ENCODE data around the gene CHD3.

Gene CHD3

GRCh38 chr17:7844292-7845154 is 44.1 kb upstream of the CHD3 start (continued):
- TF ChIP-seq ELK4 (IDR thresholded peaks at IDR 0.05; ENCODE audit: borderline replicate concordance, low read depth, low read length) (no peak), ZBTB7A (tag by site-specific recombination; IDR thresholded peaks at IDR 0.05; ENCODE audit: low read depth) (peak; percentile 89), ZNF518A (tag by site-specific recombination; conservative IDR thresholded peaks at IDR 0.05; ENCODE audit: low read depth) (no peak), ZNF677 (tag by site-specific recombination; IDR thresholded peaks at IDR 0.05) (no peak), MZF1 (tag by site-specific recombination; IDR thresholded peaks at IDR 0.05; ENCODE audit: borderline replicate concordance) (no peak), BCL11A (tag by site-specific recombination; IDR thresholded peaks at IDR 0.05; ENCODE audit: low read depth) (peak; percentile 98), ZBTB44 (tag by site-specific recombination; IDR thresholded peaks at IDR 0.05) (no peak), ZNF558 (tag by site-specific recombination; IDR thresholded peaks at IDR 0.05) (no peak), ZNF621 (tag by site-specific recombination; IDR thresholded peaks at IDR 0.05) (no peak), ZNF157 (tag by site-specific recombination; IDR thresholded peaks at IDR 0.05) (peak; percentile 34; the same call in 1 of the 2 replicates), ZNF391 (tag by site-specific recombination; IDR thresholded peaks at IDR 0.05; ENCODE audit: borderline replicate concordance, low read depth) (peak; percentile 46; the same call in 1 of the 2 replicates), ZNF629 (tag by site-specific recombination; IDR thresholded peaks at IDR 0.05) (peak; percentile 90), WT1 (tag by site-specific recombination; IDR thresholded peaks at IDR 0.05) (0 out of 2 replicates have a peak, but pooled peaks have one; percentile 11), ZNF223 (tag by site-specific recombination; IDR thresholded peaks at IDR 0.05) (no peak), ZXDB (tag by site-specific recombination; IDR thresholded peaks at IDR 0.05) (no peak), ZNF335 (tag by site-specific recombination; conservative IDR thresholded peaks at IDR 0.05) (peak; percentile 71), RBAK (tag by site-specific recombination; IDR thresholded peaks at IDR 0.05) (no peak), ZNF324 (tag by site-specific recombination; IDR thresholded peaks at IDR 0.05) (peak; percentile 18), ZNF76 (tag by site-specific recombination; IDR thresholded peaks at IDR 0.05; ENCODE audit: borderline replicate concordance, low read depth) (peak; percentile 12; the same call in 1 of the 2 replicates), ZNF2 (tag by site-specific recombination; IDR thresholded peaks at IDR 0.05) (0 out of 2 replicates have a peak, but pooled peaks have one; percentile 11), ZNF423 (tag by site-specific recombination; IDR thresholded peaks at IDR 0.05) (peak; percentile 15; the same call in 1 of the 2 replicates), SP3 (tag by site-specific recombination; IDR thresholded peaks at IDR 0.05) (peak; percentile 23), GLIS1 (tag by site-specific recombination; IDR thresholded peaks at IDR 0.05) (peak; percentile 55; the same call in 1 of the 2 replicates), SCRT1 (tag by site-specific recombination; IDR thresholded peaks at IDR 0.05; ENCODE audit: borderline replicate concordance) (no peak), PRDM4 (tag by site-specific recombination; IDR thresholded peaks at IDR 0.05) (peak; percentile 44; the same call in 1 of the 2 replicates), ZBTB21 (tag by site-specific recombination; IDR thresholded peaks at IDR 0.05) (peak; percentile 9; the same call in 1 of the 2 replicates)
